NCI-H2196 treated with DMSO at 0.1 percent for 48 hours (cell line): ENCODE results near the gene HCST.

Experiments
- DNase-seq: peaks from one replicate; lab custom pipeline; 2025; ENCODE audit not compliant: unreplicated experiment; lab: John Stamatoyannopoulos, UW

Gene HCST, protein sequence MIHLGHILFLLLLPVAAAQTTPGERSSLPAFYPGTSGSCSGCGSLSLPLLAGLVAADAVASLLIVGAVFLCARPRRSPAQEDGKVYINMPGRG

DNA sequence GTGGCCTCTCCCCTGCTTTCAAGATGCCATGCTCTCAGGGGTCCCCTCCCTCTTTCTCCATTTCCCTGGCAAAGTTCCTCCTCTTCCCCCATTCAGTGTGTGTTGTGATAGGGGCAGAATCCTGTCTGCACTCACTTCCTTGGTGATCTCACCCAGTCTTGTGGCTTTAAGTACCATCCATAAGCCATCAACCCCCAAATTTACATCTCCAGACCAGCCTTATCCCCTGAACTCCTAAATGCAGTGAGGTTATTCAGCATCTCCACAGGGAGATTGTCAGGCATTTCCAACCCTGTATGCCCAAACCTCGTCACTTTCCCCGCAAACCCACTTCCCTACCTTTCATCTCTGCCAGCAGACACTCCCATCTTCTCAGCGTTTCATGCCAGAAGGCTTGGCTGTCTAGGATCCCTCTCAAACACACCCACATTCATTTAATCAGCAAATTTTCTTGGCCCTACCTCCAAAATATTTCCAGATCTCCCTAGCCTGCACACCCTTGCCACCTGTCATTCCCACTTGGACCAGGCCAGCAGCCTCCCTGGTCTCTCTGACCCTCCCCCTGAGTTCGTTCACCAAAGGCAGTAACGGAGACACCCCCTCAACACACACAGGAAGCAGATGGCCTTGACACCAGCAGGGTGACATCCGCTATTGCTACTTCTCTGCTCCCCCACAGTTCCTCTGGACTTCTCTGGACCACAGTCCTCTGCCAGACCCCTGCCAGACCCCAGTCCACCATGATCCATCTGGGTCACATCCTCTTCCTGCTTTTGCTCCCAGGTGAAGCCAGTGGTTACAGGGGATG is at the start of gene HCST:
Gene HCST (plus strand): TSS at position 676 of the 808 bp plus-strand sequence. CDS start 65 bp downstream, at position 741.
- no peak for DNase-seq

DNA sequence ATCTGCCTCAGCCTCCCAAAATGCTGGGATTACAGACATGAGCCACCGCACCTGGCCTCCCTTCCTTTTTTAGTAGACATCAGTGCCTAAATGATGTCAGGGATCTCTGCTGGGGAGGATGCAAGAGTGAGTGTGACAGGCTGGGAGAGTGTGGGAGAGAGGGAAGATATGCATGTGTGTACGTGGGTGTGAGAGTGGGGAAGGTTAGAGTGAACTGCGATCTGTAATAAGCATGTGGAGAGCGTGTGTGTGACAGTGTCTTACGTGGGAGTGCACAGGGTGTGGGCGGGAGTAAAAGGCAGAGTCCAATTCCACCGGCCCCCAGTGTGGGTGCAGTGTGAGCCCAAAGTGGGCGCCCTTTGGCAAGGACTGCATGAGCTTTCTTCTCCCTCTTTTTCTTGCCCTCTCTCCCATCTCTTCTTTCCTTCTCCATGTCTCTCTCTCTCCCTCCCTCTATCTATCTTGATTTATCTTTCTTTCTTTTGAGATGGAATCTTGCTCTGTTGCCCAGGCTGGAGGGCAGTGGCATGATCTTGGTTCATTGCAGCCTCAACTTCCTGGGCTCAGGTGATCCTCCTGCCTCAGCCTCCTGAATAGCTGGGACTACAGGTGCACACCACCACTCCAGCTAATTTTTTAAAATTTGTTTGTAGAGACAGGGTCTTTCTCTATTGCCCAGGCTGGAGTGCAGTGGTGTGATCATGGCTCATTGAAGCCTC is 49.1 kb upstream of the HCST start:
- no peak for DNase-seq

DNA sequence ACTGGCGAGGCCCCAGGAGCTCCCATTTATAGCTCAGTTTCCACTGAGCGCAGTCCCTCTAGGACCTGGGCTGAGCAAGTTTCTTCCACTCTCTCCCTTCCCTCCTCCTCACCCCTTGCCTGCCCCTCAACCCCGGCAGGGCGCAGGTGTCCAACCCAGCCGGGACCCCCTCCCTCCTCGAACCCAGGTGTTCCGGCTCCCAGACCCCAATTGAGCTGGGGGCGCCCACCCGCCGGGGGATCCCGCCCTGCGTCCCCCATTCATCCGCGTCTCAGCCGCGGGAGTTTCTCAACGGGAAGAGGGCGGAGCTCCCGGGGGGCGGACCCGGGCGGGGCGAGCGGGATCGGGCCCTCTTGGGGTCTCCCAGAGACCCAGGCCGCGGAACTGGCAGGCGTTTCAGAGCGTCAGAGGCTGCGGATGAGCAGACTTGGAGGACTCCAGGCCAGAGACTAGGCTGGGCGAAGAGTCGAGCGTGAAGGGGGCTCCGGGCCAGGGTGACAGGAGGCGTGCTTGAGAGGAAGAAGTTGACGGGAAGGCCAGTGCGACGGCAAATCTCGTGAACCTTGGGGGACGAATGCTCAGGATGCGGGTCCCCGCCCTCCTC is 45.7 kb upstream of the HCST start, which contains the start of gene KIRREL2:
Gene KIRREL2 (plus strand): TSS at position 366 of the 604 bp plus-strand sequence. CDS start 209 bp downstream, at position 575.
- no peak for DNase-seq

DNA sequence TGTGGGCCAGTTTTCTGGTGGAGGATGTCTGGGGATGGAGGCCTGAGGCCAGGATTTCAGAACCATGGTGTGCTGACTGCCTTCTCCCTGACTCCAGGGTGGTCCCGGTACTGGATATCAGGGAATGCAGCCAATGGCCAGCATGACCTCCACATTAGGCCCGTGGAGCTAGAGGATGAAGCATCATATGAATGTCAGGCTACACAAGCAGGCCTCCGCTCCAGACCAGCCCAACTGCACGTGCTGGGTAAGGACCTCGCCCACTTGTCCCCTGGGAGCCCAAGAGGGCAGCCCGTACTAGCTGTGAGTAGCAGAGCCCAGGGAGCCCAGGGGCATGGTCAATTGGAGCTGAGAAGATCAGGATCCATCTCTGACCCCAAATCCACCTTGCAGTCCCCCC is 44.0 kb upstream of the HCST start:
- no peak for DNase-seq

DNA sequence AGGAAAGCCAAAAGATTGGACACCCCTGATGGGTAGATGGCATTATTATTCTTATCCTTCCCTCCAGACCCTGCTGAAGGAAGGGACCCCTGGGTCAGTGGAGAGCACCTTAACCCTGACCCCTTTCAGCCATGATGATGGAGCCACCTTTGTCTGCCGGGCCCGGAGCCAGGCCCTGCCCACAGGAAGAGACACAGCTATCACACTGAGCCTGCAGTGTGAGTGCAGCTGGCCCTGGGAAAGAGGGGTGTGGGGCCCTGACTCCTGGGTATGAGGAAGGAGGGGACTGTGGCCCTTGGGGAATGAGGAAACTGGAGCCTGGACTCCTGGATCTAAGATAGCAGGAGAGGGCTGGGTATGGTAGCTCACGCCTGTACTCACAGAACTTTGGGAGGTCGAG is 42.9 kb upstream of the HCST start:
- no peak for DNase-seq

DNA sequence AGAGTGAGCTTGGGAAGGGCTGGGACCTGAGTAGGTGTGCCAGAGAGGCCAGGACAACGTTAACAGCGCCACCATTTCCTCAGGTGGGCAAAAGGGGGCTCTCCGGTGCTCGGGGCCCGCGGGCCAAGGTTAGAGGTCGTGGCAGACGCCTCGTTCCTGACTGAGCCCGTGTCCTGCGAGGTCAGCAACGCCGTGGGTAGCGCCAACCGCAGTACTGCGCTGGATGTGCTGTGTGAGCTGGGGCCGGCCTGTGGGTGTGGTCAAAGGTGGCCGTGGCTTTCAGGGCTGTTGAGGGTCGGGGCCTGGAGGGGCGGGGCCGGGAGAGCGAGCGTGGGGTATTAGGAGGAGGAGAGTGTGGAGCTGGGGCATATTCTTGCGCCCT is 41.9 kb upstream of the HCST start:
- DNase-seq, result no peak

DNA sequence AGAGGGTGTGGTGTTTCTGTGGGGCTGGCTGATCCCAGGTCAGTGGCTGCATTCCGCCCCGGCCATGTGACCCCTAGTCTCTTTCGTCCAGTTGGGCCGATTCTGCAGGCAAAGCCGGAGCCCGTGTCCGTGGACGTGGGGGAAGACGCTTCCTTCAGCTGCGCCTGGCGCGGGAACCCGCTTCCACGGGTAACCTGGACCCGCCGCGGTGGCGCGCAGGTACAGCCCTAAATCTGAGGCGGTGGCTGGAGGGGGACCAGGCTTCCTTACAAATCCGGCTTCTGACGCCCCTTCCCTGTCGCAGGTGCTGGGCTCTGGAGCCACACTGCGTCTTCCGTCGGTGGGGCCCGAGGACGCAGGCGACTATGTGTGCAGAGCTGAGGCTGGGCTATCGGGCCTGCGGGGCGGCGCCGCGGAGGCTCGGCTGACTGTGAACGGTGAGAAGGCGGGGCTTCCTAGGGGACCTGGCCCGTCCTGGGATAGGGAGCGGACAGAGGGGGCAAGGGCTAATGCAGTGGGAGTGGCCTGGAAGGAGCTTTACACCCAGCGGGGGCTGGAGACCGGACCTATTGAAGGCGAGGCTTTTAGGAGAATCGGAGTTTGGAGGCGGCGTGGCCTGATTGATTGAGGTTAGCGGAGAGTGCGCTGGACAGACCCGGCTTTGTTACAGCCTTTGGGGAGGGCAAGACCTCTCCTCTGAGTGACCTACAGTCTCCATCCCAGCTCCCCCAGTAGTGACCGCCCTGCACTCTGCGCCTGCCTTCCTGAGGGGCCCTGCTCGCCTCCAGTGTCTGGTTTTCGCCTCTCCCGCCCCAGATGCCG is 41.3 kb upstream of the HCST start:
- DNase-seq, result no peak

DNA sequence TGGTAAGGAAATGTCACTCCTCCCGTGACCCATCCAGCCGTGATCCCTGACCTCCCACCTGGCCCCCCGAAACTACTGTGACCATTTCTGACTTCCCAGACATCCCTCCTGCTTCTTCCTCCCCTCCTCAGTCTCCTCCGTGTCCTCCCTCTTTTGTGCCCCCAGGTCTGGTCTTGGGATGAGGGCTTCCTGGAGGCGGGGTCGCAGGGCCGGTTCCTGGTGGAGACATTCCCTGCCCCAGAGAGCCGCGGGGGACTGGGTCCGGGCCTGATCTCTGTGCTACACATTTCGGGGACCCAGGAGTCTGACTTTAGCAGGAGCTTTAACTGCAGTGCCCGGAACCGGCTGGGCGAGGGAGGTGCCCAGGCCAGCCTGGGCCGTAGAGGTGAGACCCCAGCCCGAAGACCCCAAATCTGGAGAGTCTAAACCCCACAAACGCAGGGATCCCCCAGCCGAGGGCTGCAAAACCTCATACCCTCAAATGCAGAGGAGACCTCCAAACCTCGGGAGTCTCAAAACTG is 40.6 kb upstream of the HCST start:
- DNase-seq, result no peak

DNA sequence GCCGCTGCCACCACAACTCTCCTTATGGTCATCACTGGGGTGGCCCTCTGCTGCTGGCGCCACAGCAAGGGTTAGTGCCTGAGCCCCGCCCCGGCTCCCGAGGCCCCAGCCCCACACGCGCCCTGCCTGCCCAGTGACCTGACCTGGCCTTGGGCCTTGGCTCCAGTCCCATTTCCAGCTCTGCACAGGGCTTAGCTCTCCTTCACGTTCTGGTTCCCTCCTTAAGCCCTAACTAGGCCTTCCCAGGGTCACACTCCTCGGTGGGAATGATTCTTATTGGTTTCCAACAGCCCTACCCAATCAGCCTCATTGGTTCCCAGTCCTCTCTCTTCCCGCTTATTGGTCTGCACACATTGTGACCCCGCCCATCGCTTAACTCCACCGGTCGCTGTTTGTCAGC is 39.8 kb upstream of the HCST start:
- no peak for DNase-seq

DNA sequence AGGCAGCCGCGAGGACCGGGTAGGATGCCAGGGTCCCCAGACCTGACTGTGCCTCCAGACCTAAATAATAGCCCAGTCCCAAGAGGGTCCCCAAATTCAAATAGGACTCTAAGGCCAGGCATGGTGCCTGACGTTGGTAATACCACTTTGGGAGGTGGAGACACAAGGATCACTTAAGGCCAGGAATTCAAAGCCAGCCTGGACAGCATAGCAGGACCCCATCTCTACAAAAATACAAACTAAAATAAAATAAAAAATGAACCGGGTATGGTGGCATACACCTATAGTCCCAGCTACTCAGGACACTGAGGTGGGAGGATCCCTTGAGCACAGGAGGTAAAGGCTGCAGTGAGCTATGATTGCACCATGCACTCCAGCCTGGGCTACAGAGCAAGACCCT is 39.3 kb upstream of the HCST start:
- no peak for DNase-seq

DNA sequence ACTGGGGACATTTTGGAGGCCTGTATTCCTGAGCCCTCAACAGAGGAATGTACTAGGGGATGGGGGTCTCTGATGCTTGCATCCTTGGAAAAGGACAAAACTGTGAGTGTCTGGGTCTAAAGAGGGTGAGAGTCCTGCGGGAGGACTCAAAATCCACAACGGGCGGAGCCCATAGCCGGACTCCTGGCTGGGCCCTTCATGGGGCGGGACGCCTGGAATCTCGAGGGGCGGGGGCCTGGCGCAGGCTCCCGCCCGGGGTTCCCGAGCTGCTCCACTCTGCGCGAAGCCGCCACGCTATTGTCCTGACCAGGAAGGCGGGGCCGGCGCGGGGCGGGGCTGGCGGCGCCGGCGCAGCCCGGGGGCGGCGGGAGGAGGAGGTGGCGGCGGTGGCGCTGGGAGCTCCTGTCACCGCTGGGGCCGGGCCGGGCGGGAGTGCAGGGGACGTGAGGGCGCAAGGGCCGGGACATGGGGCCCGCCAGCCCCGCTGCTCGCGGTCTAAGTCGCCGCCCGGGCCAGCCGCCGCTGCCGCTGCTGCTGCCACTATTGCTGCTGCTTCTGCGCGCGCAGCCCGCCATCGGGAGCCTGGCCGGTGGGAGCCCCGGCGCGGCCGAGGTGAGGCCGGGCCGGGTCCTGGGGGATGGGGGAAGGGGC is 34.0 kb upstream of the HCST start, which contains the start of gene APLP1:
Gene APLP1 (plus strand): TSS at position 403 of the 651 bp plus-strand sequence. CDS start 63 bp downstream, at position 466.
- peak; percentile 52 for DNase-seq

DNA sequence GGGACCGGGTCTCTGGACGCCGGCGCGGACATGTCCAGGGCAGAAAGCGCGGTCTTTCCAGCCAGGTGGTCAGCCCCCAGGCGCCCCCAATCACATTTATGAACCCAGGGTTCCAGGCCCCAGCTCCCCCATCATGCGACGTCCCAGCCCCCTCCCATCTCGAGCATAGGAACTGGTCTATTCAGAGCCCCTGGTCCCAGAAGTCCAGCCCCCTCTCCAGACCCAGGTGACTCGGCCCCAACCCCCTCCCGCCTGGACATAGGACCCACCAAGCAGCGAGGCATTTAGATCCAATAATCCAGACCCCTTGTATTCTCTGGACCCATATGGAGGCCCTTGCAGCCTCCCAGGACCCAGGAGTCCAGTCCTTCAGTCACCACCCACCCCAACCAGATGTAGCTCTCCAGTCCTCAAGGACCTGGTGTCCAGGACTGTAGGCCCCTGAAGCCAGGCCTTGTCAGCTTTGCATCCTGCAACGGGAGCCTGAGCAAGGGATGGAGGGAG is 33.5 kb upstream of the HCST start:
- DNase-seq, result no peak

DNA sequence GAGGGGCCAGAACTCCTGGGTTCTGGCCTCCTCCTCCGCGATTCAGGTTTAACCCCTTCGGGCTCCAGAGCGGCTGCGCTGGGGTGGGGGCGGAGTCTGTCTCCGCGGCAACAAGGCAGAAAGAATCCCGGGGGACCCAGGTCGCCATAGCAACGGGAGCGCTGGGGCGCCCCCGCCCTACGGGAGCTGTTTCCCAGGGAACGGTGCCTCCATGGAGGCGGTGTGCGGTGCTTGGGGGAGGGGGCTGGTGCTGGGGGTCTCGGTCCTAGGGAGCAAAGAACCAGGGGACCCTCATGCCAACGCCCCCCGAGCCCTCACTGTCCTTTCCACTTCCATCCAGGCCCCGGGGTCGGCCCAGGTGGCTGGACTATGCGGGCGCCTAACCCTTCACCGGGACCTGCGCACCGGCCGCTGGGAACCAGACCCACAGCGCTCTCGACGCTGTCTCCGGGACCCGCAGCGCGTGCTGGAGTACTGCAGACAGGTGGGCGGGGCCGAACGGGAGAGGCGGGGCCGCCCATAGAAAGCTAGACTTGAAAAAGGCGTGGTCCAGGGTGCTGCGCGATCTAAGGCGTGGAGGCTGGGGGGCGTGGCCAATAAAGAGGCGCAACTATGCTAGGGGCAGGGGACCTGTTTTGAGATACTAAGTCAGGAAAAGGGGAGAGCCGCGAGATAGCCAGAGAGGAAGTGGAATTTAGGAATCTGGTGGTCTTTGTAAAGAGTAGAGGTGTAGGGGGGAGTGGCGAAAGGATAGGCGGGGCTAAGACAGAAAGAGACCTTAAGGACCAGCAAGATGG is 32.8 kb upstream of the HCST start:
- peak; percentile 94 for DNase-seq

DNA sequence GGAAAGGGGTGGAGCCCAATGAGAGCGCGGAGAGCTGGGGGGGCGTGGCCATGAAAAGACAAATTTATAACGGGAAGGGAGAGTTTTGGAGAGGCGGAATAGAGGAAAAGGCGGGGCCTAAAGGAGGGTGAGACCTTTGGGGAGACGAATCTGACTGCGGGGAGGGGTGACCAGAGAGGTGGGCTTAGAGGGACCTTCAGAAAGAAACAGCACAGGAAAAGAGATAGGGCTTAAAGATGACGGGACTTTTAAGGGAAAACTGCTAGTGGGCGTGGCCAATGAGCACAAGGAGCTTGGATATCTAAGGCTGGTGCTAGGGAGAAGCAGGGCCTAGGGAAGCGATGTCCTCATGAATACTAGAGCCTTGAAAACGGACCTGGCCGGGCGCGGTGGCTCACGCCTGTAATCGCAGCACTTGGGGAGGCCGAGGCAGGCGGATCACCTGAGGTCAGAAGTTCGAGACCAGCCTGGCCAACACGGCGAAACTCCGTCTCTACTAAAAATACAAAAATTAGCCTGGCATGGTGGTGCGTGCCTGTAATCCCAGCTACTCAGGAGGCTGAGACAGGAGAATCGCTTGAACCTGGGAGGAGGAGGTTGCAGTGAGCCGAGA is 32.1 kb upstream of the HCST start:
- peak; percentile 90 for DNase-seq

DNA sequence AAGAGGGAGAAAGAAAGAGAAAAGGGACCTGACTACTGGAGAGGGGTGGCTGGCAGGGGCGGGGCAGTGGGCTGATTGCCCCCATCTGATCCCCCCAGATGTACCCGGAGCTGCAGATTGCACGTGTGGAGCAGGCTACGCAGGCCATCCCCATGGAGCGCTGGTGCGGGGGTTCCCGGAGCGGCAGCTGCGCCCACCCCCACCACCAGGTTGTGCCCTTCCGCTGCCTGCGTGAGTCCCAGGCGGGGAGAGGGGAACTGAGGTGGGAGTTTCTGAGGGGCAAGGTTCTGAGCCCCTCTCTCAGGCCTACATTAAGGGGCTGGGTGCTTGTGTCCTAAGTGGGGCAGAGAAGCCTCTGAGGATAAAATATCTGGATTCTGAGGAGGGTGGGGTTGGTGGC is 31.5 kb upstream of the HCST start:
- DNase-seq, result no peak

DNA sequence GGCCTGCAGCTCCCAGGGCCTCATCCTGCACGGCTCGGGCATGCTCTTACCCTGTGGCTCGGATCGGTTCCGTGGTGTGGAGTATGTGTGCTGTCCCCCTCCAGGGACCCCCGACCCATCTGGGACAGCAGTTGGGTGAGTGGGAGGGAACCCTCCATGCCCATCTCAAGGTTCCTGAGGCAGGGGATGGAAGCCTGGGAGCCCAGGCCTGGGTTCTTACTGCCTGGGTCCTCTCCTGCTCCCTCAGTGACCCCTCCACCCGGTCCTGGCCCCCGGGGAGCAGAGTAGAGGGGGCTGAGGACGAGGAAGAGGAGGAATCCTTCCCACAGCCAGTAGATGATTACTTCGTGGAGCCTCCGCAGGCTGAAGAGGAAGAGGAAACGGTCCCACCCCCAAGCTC is 30.7 kb upstream of the HCST start:
- DNase-seq, result no peak

DNA sequence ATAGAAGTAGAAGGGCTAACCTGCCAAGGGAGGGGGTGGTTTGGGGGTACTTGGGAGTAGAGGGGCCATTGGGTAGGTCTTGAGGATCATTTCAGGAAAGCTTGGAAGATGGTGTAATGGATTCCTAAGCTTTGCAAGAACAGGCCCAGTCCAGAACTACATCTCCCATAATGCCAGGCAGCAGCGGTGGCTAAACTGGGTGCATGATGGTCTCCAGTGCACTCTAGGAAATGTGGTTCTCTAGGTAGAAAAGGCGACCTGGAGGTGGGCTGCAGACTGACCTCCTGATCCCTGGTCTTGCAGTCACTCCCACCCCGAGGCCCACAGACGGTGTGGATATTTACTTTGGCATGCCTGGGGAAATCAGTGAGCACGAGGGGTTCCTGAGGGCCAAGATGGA is 30.1 kb upstream of the HCST start:
- no peak for DNase-seq

DNA sequence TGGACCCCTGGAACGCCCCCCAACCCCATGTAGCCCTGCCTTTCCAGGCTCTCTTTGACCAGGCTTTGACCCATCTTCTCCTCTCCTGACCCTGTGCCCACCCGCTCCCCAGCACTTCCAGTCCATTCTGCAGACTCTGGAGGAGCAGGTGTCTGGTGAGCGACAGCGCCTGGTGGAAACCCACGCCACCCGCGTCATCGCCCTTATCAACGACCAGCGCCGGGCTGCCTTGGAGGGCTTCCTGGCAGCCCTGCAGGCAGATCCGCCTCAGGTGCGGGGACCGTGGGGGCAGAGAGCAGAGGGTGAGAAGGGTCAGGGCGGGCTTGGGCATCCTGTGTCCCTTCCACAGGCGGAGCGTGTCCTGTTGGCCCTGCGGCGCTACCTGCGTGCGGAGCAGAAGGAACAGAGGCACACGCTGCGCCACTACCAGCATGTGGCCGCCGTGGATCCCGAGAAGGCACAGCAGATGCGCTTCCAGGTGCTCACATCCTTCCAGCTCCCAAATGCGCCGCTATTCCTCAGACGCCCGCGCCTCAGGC is 27.9 kb upstream of the HCST start:
- no peak for DNase-seq
